Neuron (in vitro differentiated cells): Measurements from ENCODE around the gene PCSK6.

Experiments used
- H2AFZ ChIP-seq: one replicate; pipeline ENCODE4 v1.6.1; 2013; ENCODE audit warnings: low read depth, mild to moderate bottlenecking, inconsistent platforms, low read length, moderate library complexity
- H3K27me3 ChIP-seq: one replicate; pipeline ENCODE4 v1.6.1; 2013; ENCODE audit warnings: low read length; ENCODE audit not compliant: insufficient read depth
- H3K36me3 ChIP-seq: one replicate; pipeline ENCODE4 v1.6.1; 2013; ENCODE audit warnings: low read length; ENCODE audit not compliant: insufficient read depth
- H3K4me1 ChIP-seq: one replicate; pipeline ENCODE4 v1.6.1; 2013; ENCODE audit warnings: low read length; ENCODE audit not compliant: insufficient read depth
- H3K4me3 ChIP-seq: 2 replicates; pipeline ENCODE4 v1.5.1; 2013; ENCODE audit warnings: mild to moderate bottlenecking, low read length, moderate library complexity
- H3K9me3 ChIP-seq: one replicate; pipeline ENCODE4 v1.6.1; 2013; ENCODE audit warnings: low read length

PCSK6 gene

GRCh38 chr15:101444807-101445508 is 44.5 kb downstream of the PCSK6 start:
- Histone ChIP-seq H3K4me3 (no peak overlapping the region), H3K36me3 (no peaks in the 10 kb centered on the region), H3K4me1 (peaks cover 3% of the 10 kb centered on the region), H2AFZ (no peak overlapping the region), H3K9me3 (no peaks in the 10 kb centered on the region), H3K27me3 (no peaks in the 10 kb centered on the region)

DNA sequence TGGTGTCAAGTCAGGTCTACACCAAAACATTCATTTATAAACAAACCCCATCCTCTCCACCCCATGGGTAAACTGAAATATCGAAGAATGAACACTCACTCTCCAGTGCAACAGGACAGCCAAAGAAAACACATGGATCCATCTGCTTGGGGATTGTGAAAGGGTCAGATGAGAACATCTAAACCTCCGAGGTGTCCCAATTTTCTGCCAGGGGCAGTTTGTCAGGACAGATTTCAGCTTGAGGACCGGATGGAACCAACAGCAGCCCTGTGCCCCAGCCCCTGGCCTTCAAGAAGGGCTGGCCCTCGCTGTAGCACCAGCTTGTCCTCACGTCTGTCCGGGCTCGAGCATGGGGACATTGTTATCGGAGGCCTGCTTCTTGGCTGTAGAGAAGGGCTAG is 45.5 kb downstream of the PCSK6 start:
- Histone ChIP-seq H3K9me3 (peaks cover 2% of the 10 kb centered on the region), H3K36me3 (no peaks in the 10 kb centered on the region), H3K27me3 (no peaks in the 10 kb centered on the region), H2AFZ (no peak overlapping the region), H3K4me3 (no peak overlapping the region), H3K4me1 (peaks cover 3% of the 10 kb centered on the region)

DNA sequence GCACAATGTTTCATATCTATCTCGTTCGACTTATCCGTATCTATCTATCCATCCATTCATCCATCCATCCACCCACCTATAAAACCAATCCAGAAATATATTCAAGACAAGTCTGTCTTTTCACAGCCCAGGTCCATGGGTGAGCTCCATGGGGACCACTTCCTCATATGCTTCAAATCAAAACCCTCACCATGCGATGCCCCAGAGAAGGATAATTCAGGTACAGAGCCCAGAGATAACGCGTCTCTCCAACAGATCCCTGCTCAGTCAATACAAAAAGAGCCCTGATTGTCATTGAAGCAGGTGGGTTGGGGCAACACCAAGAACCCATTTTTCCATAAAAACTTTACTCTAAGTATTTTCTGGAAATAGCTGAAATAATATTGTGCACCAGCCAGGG is 47.2 kb downstream of the PCSK6 start:
- Histone ChIP-seq H3K4me3 (no peak overlapping the region), H3K27me3 (no peaks in the 10 kb centered on the region), H3K4me1 (peaks cover 10% of the 10 kb centered on the region), H3K9me3 (peaks cover 4% of the 10 kb centered on the region), H3K36me3 (no peaks in the 10 kb centered on the region), H2AFZ (no peak overlapping the region)

DNA sequence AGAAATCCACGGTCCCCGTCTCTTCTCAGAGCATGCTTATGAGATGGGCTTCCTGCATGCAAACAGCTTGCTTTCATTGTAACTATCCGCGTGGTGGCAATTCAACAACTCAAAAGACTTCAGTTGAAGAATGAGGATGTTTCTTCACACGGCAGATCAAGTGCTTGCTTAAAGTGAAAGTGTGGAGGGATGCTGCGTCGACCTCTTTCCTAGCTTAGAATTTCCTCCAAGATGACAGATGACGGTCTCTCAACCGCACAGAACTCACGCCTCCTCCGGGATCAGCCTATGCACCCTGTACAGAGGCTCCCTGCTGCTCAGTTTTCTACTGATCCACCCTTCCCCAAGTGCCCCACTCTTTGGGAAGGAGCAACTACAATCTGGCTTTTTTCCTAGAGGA is 47.8 kb downstream of the PCSK6 start:
- Histone ChIP-seq H2AFZ (no peak overlapping the region), H3K36me3 (no peaks in the 10 kb centered on the region), H3K9me3 (peaks cover 4% of the 10 kb centered on the region), H3K27me3 (no peaks in the 10 kb centered on the region), H3K4me1 (peaks cover 14% of the 10 kb centered on the region), H3K4me3 (no peak overlapping the region)

DNA sequence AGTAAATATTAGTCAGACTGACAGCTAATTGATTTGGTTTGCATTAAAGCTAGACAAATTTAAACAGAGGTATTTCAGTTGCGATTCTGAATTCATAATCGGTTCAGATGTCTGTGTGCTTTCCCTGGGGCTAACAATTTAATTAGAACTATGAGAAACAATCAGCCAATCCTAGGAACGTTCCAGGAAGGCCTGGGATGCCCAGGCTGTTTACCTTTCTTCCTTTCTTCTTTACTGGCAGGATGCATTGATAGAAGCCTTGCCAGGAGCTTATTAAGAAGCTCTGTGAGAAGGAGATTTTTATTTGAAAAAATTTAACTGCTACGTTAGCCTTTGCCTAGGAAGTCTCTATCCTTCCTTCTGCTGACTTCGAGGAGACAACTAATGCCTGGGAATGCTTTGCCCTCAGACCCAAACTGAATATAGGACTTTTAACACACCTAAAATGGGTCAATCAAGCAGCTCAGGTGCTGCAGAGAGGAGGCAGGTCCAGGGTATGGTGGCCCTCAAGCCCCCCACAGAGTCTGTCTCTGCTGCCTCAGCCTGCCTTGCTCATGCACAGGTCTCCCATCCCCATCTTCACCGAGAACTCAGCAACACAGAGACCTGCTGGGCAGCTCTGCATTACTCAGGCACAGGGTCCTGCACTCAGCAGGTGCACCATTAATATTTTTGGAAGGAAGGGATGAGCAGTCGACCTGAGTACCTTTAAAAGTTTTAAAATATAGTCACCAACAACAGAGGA is 48.5 kb downstream of the PCSK6 start:
- Histone ChIP-seq H3K4me3 (no peak overlapping the region), H3K36me3 (no peaks in the 10 kb centered on the region), H3K4me1 (peaks cover 11% of the 10 kb centered on the region), H2AFZ (no peak overlapping the region), H3K27me3 (no peaks in the 10 kb centered on the region), H3K9me3 (peaks cover 4% of the 10 kb centered on the region)

DNA sequence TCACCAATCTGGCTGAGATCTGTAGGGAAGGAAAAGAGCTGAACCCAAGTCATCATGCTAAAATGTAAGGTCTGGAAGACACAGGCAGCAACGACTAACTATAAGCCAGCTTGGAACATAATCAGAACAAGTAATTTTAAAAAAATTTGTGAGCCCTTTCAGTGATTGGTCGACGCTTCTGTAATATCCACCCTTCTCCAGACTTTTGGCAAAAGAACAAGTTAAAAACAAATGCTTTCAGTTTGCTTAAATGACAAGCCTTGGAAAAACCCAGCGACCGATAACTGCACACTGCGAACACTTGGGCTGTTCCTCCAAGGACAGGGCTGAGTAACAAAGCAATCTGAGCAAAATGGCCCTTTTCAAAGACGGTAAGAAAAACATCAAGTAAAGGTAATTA is 49.6 kb downstream of the PCSK6 start:
- Histone ChIP-seq H3K36me3 (no peaks in the 10 kb centered on the region), H3K9me3 (peaks cover 4% of the 10 kb centered on the region), H3K27me3 (no peaks in the 10 kb centered on the region), H3K4me1 (peaks cover 11% of the 10 kb centered on the region), H2AFZ (no peak overlapping the region), H3K4me3 (no peak overlapping the region)

GRCh38 chr15:101439285-101439919 is 50.1 kb downstream of the PCSK6 start:
- peaks cover 11% of the 10 kb centered on the region for H3K4me1 ChIP-seq
- H3K4me3 ChIP-seq, result no peak overlapping the region
- no peaks in the 10 kb centered on the region for H3K36me3 ChIP-seq
- H3K9me3 ChIP-seq, result peaks cover 4% of the 10 kb centered on the region
- H3K27me3 ChIP-seq, result no peaks in the 10 kb centered on the region
- H2AFZ ChIP-seq, result no peak overlapping the region

DNA sequence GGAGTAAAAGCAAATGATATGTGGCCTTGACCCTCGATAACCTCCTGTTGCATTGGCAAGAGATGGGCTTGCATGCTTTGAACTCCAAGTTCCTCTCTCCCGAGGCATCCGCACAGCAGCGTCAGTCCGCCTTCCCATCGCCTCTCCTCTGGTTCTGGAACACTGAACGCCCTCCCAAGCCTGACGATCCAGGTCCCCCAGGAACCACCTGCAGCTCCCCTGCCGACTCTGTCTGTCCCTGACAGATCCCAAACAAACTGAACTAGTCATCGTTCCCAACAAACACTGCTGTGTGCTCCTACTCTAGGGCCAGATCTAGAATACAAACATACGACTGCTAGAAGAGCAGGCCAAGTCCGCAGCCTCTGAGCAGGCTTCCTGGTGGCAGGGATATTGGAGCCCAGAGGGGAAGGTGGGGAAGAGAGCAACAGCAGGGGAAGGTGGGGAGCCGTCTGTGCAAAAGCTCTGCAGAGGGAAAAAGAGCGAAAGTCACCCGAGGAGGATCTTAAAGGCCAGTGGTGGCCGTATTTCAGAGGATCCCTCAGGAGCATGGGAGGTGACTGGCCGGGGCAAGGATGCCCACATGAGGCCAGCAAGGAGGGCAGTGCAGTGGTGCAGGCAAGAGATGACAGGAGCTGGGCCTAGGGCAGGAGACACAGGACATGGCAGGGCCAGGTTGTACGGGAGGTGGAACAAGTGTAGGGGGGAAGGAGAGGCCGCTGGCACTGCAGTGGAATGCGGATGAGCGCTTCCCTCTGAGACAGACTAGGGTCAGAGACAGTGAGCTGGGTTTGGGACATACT is 50.8 kb downstream of the PCSK6 start:
- Histone ChIP-seq H3K27me3 (no peaks in the 10 kb centered on the region), H3K9me3 (peaks cover 4% of the 10 kb centered on the region)

DNA sequence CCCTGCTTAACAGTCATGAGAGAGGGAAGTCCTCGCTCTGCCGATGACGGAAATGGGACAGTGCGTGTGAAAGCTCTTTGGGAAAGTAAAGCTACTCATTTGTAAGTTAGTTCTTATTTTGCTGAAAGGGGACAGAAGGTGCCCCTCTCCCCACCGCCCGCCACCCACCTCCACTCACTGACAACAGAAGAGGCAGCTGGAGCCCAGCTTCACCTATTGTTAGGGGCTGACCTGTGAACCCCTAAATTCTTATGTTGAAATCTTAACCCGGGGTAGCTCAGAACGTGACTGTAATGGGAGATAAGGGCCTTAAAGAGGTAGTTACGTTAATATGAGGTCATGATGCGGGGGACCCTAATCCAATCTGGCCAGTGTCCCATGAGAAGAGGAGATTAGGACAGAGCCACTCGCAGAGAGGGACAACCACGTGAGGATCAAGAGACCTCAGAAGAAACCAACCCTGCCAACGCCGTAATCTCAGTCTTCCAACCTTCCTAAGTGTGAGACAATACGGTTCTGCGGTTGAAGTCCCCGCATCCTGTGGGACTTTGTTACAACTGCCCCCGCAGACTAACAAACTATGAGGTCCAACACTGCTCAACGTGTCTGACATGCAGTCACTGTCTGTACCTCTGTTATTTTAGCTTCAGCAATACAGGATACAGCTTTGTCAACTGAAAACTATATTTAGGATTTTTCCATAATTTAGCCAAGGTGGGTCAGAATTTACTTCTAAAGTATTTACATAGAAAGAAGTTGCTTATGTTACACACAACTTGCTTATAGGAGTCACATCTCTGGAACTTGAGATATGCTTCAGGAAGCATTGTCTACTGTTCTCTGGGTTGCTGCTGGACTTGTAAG is 51.7 kb downstream of the PCSK6 start:
- Histone ChIP-seq H3K36me3 (no peaks in the 10 kb centered on the region), H3K27me3 (no peaks in the 10 kb centered on the region)

More for the DNA sequence above, 50.8 kb downstream of the PCSK6 start:
- Histone ChIP-seq H3K4me3 (no peak overlapping the region), H2AFZ (no peak overlapping the region), H3K36me3 (no peaks in the 10 kb centered on the region), H3K4me1 (peaks cover 11% of the 10 kb centered on the region)

GRCh38 chr15:101437209-101437608 is 52.3 kb downstream of the PCSK6 start:
- H3K36me3 ChIP-seq, result no peaks in the 10 kb centered on the region
- H3K9me3 ChIP-seq, result peaks cover 4% of the 10 kb centered on the region
- H2AFZ ChIP-seq, result no peak overlapping the region
- H3K27me3 ChIP-seq, result no peaks in the 10 kb centered on the region
- peaks cover 11% of the 10 kb centered on the region for H3K4me1 ChIP-seq
- H3K4me3 ChIP-seq, result no peak overlapping the region

More for the DNA sequence above, 51.7 kb downstream of the PCSK6 start:
- no peak overlapping the region for H2AFZ ChIP-seq
- H3K4me1 ChIP-seq, result peaks cover 11% of the 10 kb centered on the region
- H3K4me3 ChIP-seq, result no peak overlapping the region
- peaks cover 4% of the 10 kb centered on the region for H3K9me3 ChIP-seq

GRCh38 chr15:101436526-101436925 is 53.0 kb downstream of the PCSK6 start:
- peaks cover 11% of the 10 kb centered on the region for H3K4me1 ChIP-seq
- no peak overlapping the region for H2AFZ ChIP-seq
- no peaks in the 10 kb centered on the region for H3K36me3 ChIP-seq
- no peak overlapping the region for H3K4me3 ChIP-seq
- H3K9me3 ChIP-seq, result peaks cover 4% of the 10 kb centered on the region
- no peaks in the 10 kb centered on the region for H3K27me3 ChIP-seq

- Histone ChIP-seq H3K4me3 (no peak overlapping the region), H3K9me3 (peaks cover 4% of the 10 kb centered on the region), H3K36me3 (no peaks in the 10 kb centered on the region), H2AFZ (no peak overlapping the region), H3K4me1 (peaks cover 11% of the 10 kb centered on the region), H3K27me3 (no peaks in the 10 kb centered on the region)
These were observed 53.7 kb downstream of the PCSK6 start for GRCh38 chr15:101435761-101436160.
